ENCODE measurements around the gene NWD2. TPM values are rescaled to one million over a fixed set of nuclear protein-coding genes. Genes with fewer than 3 reads are reported as not detected.

NWD2 gene
- polyA plus RNA-seq, 1 experiment, result not detected

GRCh38 chr4:37465845-37466244, 221.3 kb downstream of the NWD2 start:
- TF ChIP-seq, protein P1, sequence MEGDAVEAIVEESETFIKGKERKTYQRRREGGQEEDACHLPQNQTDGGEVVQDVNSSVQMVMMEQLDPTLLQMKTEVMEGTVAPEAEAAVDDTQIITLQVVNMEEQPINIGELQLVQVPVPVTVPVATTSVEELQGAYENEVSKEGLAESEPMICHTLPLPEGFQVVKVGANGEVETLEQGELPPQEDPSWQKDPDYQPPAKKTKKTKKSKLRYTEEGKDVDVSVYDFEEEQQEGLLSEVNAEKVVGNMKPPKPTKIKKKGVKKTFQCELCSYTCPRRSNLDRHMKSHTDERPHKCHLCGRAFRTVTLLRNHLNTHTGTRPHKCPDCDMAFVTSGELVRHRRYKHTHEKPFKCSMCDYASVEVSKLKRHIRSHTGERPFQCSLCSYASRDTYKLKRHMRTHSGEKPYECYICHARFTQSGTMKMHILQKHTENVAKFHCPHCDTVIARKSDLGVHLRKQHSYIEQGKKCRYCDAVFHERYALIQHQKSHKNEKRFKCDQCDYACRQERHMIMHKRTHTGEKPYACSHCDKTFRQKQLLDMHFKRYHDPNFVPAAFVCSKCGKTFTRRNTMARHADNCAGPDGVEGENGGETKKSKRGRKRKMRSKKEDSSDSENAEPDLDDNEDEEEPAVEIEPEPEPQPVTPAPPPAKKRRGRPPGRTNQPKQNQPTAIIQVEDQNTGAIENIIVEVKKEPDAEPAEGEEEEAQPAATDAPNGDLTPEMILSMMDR (IDR thresholded peaks at IDR 0.05; ENCODE audit: insufficient read depth, low read depth, low read length), result no peak
- H3K27me3 ChIP-seq (ENCODE audit: control insufficient read depth, insufficient read depth, low read length), result no peaks in the 10 kb centered on the region
- DNase-seq (ENCODE audit: low read depth), result no peak
- no peaks in the 10 kb centered on the region for H3K36me3 ChIP-seq (ENCODE audit: control insufficient read depth, insufficient read depth, low read length)
- ChIA-PET CTCF (no interaction called here), POLR2A (no interaction called here)
- no peak overlapping the region for H3K4me3 ChIP-seq (ENCODE audit: low read depth, low read length)

DNA sequence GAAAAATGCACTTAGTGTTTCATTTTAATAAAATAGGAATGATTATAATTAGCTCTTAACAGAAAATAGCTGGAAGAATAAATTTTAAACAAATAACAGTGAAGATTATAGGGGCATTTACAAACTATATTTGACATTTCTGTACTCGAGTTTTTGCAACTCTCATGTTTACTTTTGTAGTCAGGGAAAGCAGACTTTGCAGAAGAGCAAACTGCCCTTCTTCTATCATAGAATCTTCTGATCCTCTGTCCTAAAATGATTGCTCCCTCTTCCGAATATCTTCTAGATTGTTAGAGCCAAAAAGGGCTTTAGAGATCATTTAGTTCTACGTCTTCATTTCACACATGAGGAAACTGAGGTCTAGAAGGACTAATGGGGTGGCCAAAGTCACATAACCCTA, 222.7 kb downstream of the NWD2 start:
- CTCF ChIA-PET, result no interaction called here
- no peaks in the 10 kb centered on the region for H3K27me3 ChIP-seq (ENCODE audit: control insufficient read depth, insufficient read depth, low read length)
- TF ChIP-seq, protein P1 (IDR thresholded peaks at IDR 0.05; ENCODE audit: insufficient read depth, low read depth, low read length), result no peak
- H3K4me3 ChIP-seq (ENCODE audit: low read depth, low read length), result no peak overlapping the region
- no peak for DNase-seq (ENCODE audit: low read depth)
- POLR2A ChIA-PET, result no interaction called here
- H3K36me3 ChIP-seq (ENCODE audit: control insufficient read depth, insufficient read depth, low read length), result no peaks in the 10 kb centered on the region

GRCh38 chr4:37467824-37468223, 223.3 kb downstream of the NWD2 start:
- TF ChIP-seq, protein P1 (IDR thresholded peaks at IDR 0.05; ENCODE audit: insufficient read depth, low read depth, low read length), result no peak
- Histone ChIP-seq H3K27me3 (ENCODE audit: control insufficient read depth, insufficient read depth, low read length) (no peaks in the 10 kb centered on the region), H3K4me3 (ENCODE audit: low read depth, low read length) (no peak overlapping the region), H3K36me3 (ENCODE audit: control insufficient read depth, insufficient read depth, low read length) (no peaks in the 10 kb centered on the region)
- CTCF ChIA-PET, result no interaction called here
- no peak for DNase-seq (ENCODE audit: low read depth)
- POLR2A ChIA-PET, result no interaction called here

- ChIA-PET POLR2A (no interaction called here), CTCF (no interaction called here)
- TF ChIP-seq, protein P1 (IDR thresholded peaks at IDR 0.05; ENCODE audit: insufficient read depth, low read depth, low read length), result no peak
- Histone ChIP-seq H3K36me3 (ENCODE audit: control insufficient read depth, insufficient read depth, low read length) (no peaks in the 10 kb centered on the region), H3K4me3 (ENCODE audit: low read depth, low read length) (no peak overlapping the region), H3K27me3 (ENCODE audit: control insufficient read depth, insufficient read depth, low read length) (no peaks in the 10 kb centered on the region)
- no peak for DNase-seq (ENCODE audit: low read depth)
Observed at GRCh38 chr4:37469286-37469685, 224.7 kb downstream of the NWD2 start.

- ChIA-PET CTCF (no interaction called here), POLR2A (no interaction called here)
- Histone ChIP-seq H3K27me3 (ENCODE audit: control insufficient read depth, insufficient read depth, low read length) (no peaks in the 10 kb centered on the region), H3K4me3 (ENCODE audit: low read depth, low read length) (no peak overlapping the region), H3K36me3 (ENCODE audit: control insufficient read depth, insufficient read depth, low read length) (no peaks in the 10 kb centered on the region)
- DNase-seq (ENCODE audit: low read depth), result no peak
- TF ChIP-seq, protein P1 (IDR thresholded peaks at IDR 0.05; ENCODE audit: insufficient read depth, low read depth, low read length), result no peak
Observed at GRCh38 chr4:37470245-37470644, 225.7 kb downstream of the NWD2 start.
